A549 (cell line): ENCODE data around the gene GPR171. TPM values are rescaled to one million over a fixed set of nuclear protein-coding genes. Genes with fewer than 3 reads are reported as not detected.

ENCODE experiments used
- ATAC-seq, 2 experiments: fragments of 200-7000 bp in 1 of 2; fragments of >200 bp in 1 of 2; cut with Nextera tagmentation in 1 of 2; cut with Tn5 transposase in 1 of 2; 3 replicates each; pipeline versions ENCODE4 v1.8.0 to v1.9.1; 2018 to 2020; ENCODE audit warnings: mild to moderate bottlenecking in 1 of 2, moderate library complexity in 1 of 2
- CTCF ChIA-PET: fragments of 300-600 bp; sonication (Branson Sonifier 250); formaldehyde crosslinking; extraction: SDS; loops from one replicate; lab custom pipeline; 2021; ENCODE audit warnings: antibody characterized with exemption, inconsistent platforms; lab: Yijun Ruan, JAX
- POLR2A ChIA-PET: fragments of 350-600 bp; formaldehyde crosslinking; extraction: SDS; loops from one replicate; lab custom pipeline; 2021; ENCODE audit warnings: antibody characterized with exemption, inconsistent platforms; lab: Yijun Ruan, JAX
- DNase-seq, 2 experiments: peaks; one replicate each; pipeline versions ENCODE4 v3.0.0 to v3.0.0-alpha.2; 2011 to 2016; ENCODE audit warnings: low read depth in 1 of 2, low spot score in 1 of 2
- FAIRE-seq: peaks from 2 replicates; lab custom pipeline; 2011; peaks lifted over from hg19 to GRCh38; lab: Jason Lieb, UNC
- H3K27ac ChIP-seq, 2 experiments: fragments of >200 bp; sonication (Bioruptor Twin); formaldehyde crosslinking; 3 replicates each; pipeline ENCODE4 v1.5.1; 2016 to 2017
- H3K4me1 ChIP-seq: fragments of >200 bp; sonication (Bioruptor Twin); formaldehyde crosslinking; 3 replicates; pipeline ENCODE4 v1.6.1; 2016
- H3K4me2 ChIP-seq: fragments of >200 bp; sonication (Bioruptor Twin); formaldehyde crosslinking; 3 replicates; pipeline ENCODE4 v1.6.1; 2016
- H3K4me3 ChIP-seq: fragments of >200 bp; sonication (Bioruptor Twin); formaldehyde crosslinking; 3 replicates; pipeline ENCODE4 v1.5.1; 2016
- H3K9me3 ChIP-seq: fragments of >200 bp; sonication (Bioruptor Twin); formaldehyde crosslinking; 3 replicates; pipeline ENCODE4 v1.6.1; 2016
- ATOH8 ChIP-seq: fragments of 250-450 bp; sonication (Bioruptor Pico); IDR thresholded peaks from 2 replicates; pipeline ENCODE4 v1.5.0; 2020; ENCODE audit warnings: low read depth, mild to moderate bottlenecking, moderate library complexity
- BCL3 ChIP-seq: fragments of >200 bp; sonication (Bioruptor Twin); formaldehyde crosslinking; IDR thresholded peaks from 3 replicates; pipeline ENCODE4 v1.6.1; 2016
- CBX2 ChIP-seq: fragments of 200-600 bp; sonication (generic); IDR thresholded peaks from 2 replicates; pipeline ENCODE4 v1.6.1; 2016; ENCODE audit warnings: low read depth, mild to moderate bottlenecking, borderline replicate concordance
- CBX8 ChIP-seq: fragments of 200-600 bp; sonication (generic); IDR thresholded peaks from 2 replicates; pipeline ENCODE4 v1.6.1; 2016
- CEBPB ChIP-seq, 2 experiments: fragments of >200 bp in 1 of 2; sonication (Bioruptor Twin) in 1 of 2; formaldehyde crosslinking in 1 of 2; IDR thresholded peaks; 2 replicates each; pipeline ENCODE4 v1.6.1; 2012 to 2016
- CHD2 ChIP-seq: fragments of 150-350 bp; IDR thresholded peaks from 2 replicates; pipeline ENCODE4 v1.6.1; 2014; ENCODE audit warnings: low read length; ENCODE audit not compliant: partially characterized antibody
- EHMT2 ChIP-seq: fragments of 200-600 bp; sonication (generic); IDR thresholded peaks from 2 replicates; pipeline ENCODE4 v1.6.1; 2016; ENCODE audit warnings: antibody characterized with exemption, low read depth, mild to moderate bottlenecking, moderate library complexity
- FOSL2 ChIP-seq, 2 experiments: fragments of 450-650 bp in 1 of 2; fragments of >200 bp in 1 of 2; sonication (Bioruptor Twin) in 1 of 2; formaldehyde crosslinking; IDR thresholded peaks; 2 replicates each; pipeline versions ENCODE4 v1.5.0 to v1.6.1; 2016 to 2020; ENCODE audit warnings: mild to moderate bottlenecking in 1 of 2, moderate library complexity in 1 of 2
- FOXS1 ChIP-seq: fragments of 250-450 bp; sonication (Bioruptor Pico); IDR thresholded peaks from 2 replicates; pipeline ENCODE4 v1.5.0; 2020; ENCODE audit warnings: mild to moderate bottlenecking, moderate library complexity
- GATA3 ChIP-seq: IDR thresholded peaks from 2 replicates; pipeline ENCODE4 v1.6.1; 2012; ENCODE audit warnings: borderline replicate concordance
- HDAC2 ChIP-seq: fragments of 200-600 bp; sonication (generic); IDR thresholded peaks from 2 replicates; pipeline ENCODE4 v1.6.1; 2016
- HEYL ChIP-seq: fragments of 250-450 bp; sonication (Bioruptor Pico); IDR thresholded peaks from 2 replicates; pipeline ENCODE4 v1.8.0; 2021; ENCODE audit warnings: mild to moderate bottlenecking, moderate library complexity
- JUN ChIP-seq, 2 experiments: fragments of >200 bp; sonication (Bioruptor Twin); formaldehyde crosslinking; IDR thresholded peaks; 2 replicates in 1 of 2; 3 replicates in 1 of 2; pipeline ENCODE4 v1.6.1; 2016 to 2017
- KDM5A ChIP-seq: fragments of 200-600 bp; sonication (generic); IDR thresholded peaks from 2 replicates; pipeline ENCODE4 v1.6.1; 2016; ENCODE audit warnings: antibody characterized with exemption, mild to moderate bottlenecking
- MAFK ChIP-seq: fragments of 450-650 bp; IDR thresholded peaks from 2 replicates; pipeline ENCODE4 v1.6.1; 2014; ENCODE audit not compliant: partially characterized antibody
- MAZ ChIP-seq: fragments of 150-350 bp; IDR thresholded peaks from 2 replicates; pipeline ENCODE4 v1.6.1; 2014; ENCODE audit warnings: antibody characterized with exemption, low read depth, low read length, borderline replicate concordance
- MYC ChIP-seq: IDR thresholded peaks from 2 replicates; pipeline ENCODE4 v1.6.1; 2012; ENCODE audit warnings: mild to moderate bottlenecking, inconsistent platforms, low read length, improper control_type of control experiment, borderline replicate concordance
- NPAS2 ChIP-seq: fragments of 250-450 bp; sonication (Bioruptor Pico); IDR thresholded peaks from 2 replicates; pipeline ENCODE4 v1.8.0; 2022; ENCODE audit warnings: mild to moderate bottlenecking, moderate library complexity, borderline replicate concordance
- PHF8 ChIP-seq: fragments of 200-600 bp; sonication (generic); IDR thresholded peaks from 2 replicates; pipeline ENCODE4 v1.6.1; 2016; ENCODE audit warnings: low read depth, mild to moderate bottlenecking, antibody characterized with exemption, moderate library complexity, borderline replicate concordance
- POLR2A ChIP-seq: IDR thresholded peaks from 2 replicates; pipeline ENCODE4 v1.6.1; 2012; ENCODE audit warnings: mild to moderate bottlenecking, low read length
- POLR2AphosphoS2 ChIP-seq: conservative IDR thresholded peaks from 2 replicates; pipeline ENCODE4 v1.6.1; 2012; ENCODE audit warnings: low read length, improper control_type of control experiment, inconsistent platforms
- RFX5 ChIP-seq: fragments of 450-650 bp; IDR thresholded peaks from 2 replicates; pipeline ENCODE4 v1.7.1; 2014; ENCODE audit warnings: antibody characterized with exemption, mild to moderate bottlenecking, moderate library complexity
- RNF2 ChIP-seq: fragments of 200-600 bp; sonication (generic); IDR thresholded peaks from 2 replicates; pipeline ENCODE4 v1.6.1; 2016; ENCODE audit warnings: low read depth, mild to moderate bottlenecking, antibody characterized with exemption, moderate library complexity, borderline replicate concordance
- SMC3 ChIP-seq: fragments of >200 bp; sonication (Bioruptor Twin); formaldehyde crosslinking; IDR thresholded peaks from 3 replicates; pipeline ENCODE4 v1.6.1; 2018; ENCODE audit warnings: inconsistent platforms
- ZFP36 ChIP-seq: fragments of 450-650 bp; IDR thresholded peaks from 2 replicates; pipeline ENCODE4 v1.6.1; 2014; ENCODE audit warnings: borderline replicate concordance; ENCODE audit not compliant: partially characterized antibody
- ZNF302 ChIP-seq: fragments of 250-450 bp; sonication (Bioruptor Pico); IDR thresholded peaks from 2 replicates; pipeline ENCODE4 v1.9.0; 2021; ENCODE audit warnings: inconsistent platforms, mild to moderate bottlenecking, moderate library complexity
- ZSCAN20 ChIP-seq: fragments of 250-450 bp; sonication (Bioruptor Pico); IDR thresholded peaks from 2 replicates; pipeline ENCODE4 v1.8.0; 2022; ENCODE audit warnings: mild to moderate bottlenecking, moderate library complexity
- WGBS: methylation state at CpG from one replicate; pipeline ENCODE4 v1.1.6; 2017; ENCODE audit errors: missing lambda C conversion rate; 5-methylcytosine and 5-hydroxymethylcytosine counted together
- polyA plus RNA-seq, 4 experiments: library from polyadenylated mRNA; depleted of rRNA in 3 of 4; stranded (reverse); fragments of >200 nt; fragmentation: RNase III in 1 of 4; extraction: RNeasy Plus Mini Kit Qiagen cat#74134 plus additional on column Dnase treatment in 1 of 4; gene quantifications; 2 replicates in 3 of 4; 3 replicates in 1 of 4; pipeline ENCODE4 v1.2.3, GENCODE V29; 2011 to 2017
- TF ChIP-seq, protein P1 (sequence below): IDR thresholded peaks from 2 replicates; pipeline ENCODE4 v1.6.1; 2012
- TF ChIP-seq, protein P2 (sequence below): fragments of >200 bp; sonication (Bioruptor Twin); formaldehyde crosslinking; IDR thresholded peaks from 3 replicates; pipeline ENCODE4 v1.5.1; 2016

The GPR171 gene
- polyA plus RNA-seq, 2 of the 4 experiments (the other 2 are of a cell fraction): not detected

GRCh38 chr3:151205482-151205881 lies 2.5 kb upstream of the GPR171 start:
- FAIRE-seq: no peak
- Histone ChIP-seq H3K9me3 (no peaks in the 10 kb centered on the region), H3K27ac (no peak overlapping the region), H3K4me3 (no peak overlapping the region), H3K4me1 (no peaks in the 10 kb centered on the region; the same call in 2 of the 3 replicates), H3K4me2 (no peak overlapping the region)
- POLR2A ChIA-PET: no interaction called here
- WGBS: 90% methylated on average over 6 of the region's 6 CpGs
- no peak for DNase-seq
- no peak for ATAC-seq
- CTCF ChIA-PET: interaction anchor here (0.7 kb wide), 1 partner anchor 23 kb away, joined by 3 read pairs; no protein-coding TSS in a partner anchor
- TF ChIP-seq NPAS2 (CRISPR knock-in tag) (no peak), MAFK (no peak), EHMT2 (no peak), MYC (no peak), HDAC2 (no peak), RFX5 (no peak), POLR2A (no peak)

- Histone ChIP-seq H3K9me3 (no peaks in the 10 kb centered on the region), H3K4me1 (no peaks in the 10 kb centered on the region), H3K4me2 (no peak overlapping the region), H3K4me3 (no peak overlapping the region), H3K27ac (no peak overlapping the region)
- TF ChIP-seq, protein P1, sequence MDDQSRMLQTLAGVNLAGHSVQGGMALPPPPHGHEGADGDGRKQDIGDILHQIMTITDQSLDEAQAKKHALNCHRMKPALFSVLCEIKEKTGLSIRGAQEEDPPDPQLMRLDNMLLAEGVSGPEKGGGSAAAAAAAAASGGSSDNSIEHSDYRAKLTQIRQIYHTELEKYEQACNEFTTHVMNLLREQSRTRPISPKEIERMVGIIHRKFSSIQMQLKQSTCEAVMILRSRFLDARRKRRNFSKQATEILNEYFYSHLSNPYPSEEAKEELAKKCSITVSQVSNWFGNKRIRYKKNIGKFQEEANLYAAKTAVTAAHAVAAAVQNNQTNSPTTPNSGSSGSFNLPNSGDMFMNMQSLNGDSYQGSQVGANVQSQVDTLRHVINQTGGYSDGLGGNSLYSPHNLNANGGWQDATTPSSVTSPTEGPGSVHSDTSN: no peak
- TF ChIP-seq RNF2: no peak
- no peak for TF ChIP-seq HEYL (CRISPR knock-in tag)
- no peak for TF ChIP-seq GATA3
- no peak for TF ChIP-seq ZSCAN20 (CRISPR knock-in tag)
- no peak for TF ChIP-seq KDM5A
- TF ChIP-seq CBX2: no peak
- no peak for TF ChIP-seq JUN (IDR thresholded peaks at IDR 0.05)
- no peak for TF ChIP-seq MYC
- TF ChIP-seq BCL3: no peak
- TF ChIP-seq MAZ: no peak
- CTCF ChIA-PET: no interaction called here
- FAIRE-seq (no peak), ATAC-seq (no peak), DNase-seq (no peak)
- WGBS: 73% methylated on average over 3 of the region's 3 CpGs
- POLR2A ChIA-PET: no interaction called here
Observed at GRCh38 chr3:151204530-151205402, 1.8 kb upstream of the GPR171 start.

DNA sequence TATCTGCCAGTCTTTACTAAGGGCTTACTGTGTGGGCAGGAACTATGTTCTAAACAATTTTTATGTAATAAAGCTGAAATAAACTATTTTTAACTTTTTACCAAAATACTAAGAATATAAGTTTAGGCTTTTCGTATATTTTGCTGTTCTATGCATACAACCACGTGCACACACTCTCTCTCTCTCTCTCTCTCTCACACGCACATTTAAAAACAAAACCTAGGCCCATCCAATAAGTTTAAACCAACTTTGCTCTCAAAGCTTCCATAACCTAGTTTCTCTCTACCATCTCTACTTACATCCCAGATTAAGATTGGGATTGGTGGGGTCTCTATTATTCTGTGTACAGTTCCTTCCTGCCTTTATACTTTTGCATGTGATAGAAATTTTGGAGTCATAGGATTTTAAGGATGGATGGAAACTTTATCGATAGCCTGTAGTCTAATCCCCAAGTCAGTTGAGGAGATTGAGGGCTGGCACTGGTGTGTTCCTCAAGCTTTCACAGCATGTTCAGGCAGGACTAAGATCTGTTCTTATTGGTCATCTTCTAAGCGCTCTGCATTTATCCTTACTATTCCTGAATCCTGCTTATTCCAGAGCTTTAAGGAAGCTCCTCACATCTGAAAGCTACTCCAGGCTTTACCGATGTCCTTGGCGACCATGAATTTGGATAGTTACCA lies 1.8 kb downstream of the GPR171 start:
- 86% methylated on average over 7 of the region's 7 CpGs for WGBS
- DNase-seq (no peak), ATAC-seq (no peak), FAIRE-seq (no peak)
- CTCF ChIA-PET: interaction anchor here (0.6 to 3.2 kb wide), 9 partner anchors 8 to 1054 kb away, joined by 3 to 12 read pairs (median 4); no protein-coding TSS in a partner anchor
- Histone ChIP-seq H3K27ac (no peak overlapping the region), H3K9me3 (no peaks in the 10 kb centered on the region), H3K4me3 (no peak overlapping the region), H3K4me1 (peaks cover 18% of the 10 kb centered on the region; the same call in 2 of the 3 replicates), H3K4me2 (no peak overlapping the region)
- TF ChIP-seq CHD2 (no peak), ATOH8 (CRISPR knock-in tag) (no peak), FOSL2 (IDR thresholded peaks at IDR 0.05) (no peak), FOSL2 (CRISPR knock-in tag; IDR thresholded peaks at IDR 0.05) (no peak), ZFP36 (no peak), SMC3 (no peak), CEBPB (IDR thresholded peaks at IDR 0.05) (no peak), POLR2AphosphoS2 (no peak), HDAC2 (no peak), CBX8 (no peak), PHF8 (no peak), ZNF302 (CRISPR knock-in tag) (no peak), FOXS1 (CRISPR knock-in tag) (no peak), KDM5A (no peak), JUN (IDR thresholded peaks at IDR 0.05) (no peak)
- TF ChIP-seq, protein P2, sequence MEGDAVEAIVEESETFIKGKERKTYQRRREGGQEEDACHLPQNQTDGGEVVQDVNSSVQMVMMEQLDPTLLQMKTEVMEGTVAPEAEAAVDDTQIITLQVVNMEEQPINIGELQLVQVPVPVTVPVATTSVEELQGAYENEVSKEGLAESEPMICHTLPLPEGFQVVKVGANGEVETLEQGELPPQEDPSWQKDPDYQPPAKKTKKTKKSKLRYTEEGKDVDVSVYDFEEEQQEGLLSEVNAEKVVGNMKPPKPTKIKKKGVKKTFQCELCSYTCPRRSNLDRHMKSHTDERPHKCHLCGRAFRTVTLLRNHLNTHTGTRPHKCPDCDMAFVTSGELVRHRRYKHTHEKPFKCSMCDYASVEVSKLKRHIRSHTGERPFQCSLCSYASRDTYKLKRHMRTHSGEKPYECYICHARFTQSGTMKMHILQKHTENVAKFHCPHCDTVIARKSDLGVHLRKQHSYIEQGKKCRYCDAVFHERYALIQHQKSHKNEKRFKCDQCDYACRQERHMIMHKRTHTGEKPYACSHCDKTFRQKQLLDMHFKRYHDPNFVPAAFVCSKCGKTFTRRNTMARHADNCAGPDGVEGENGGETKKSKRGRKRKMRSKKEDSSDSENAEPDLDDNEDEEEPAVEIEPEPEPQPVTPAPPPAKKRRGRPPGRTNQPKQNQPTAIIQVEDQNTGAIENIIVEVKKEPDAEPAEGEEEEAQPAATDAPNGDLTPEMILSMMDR: no peak
- POLR2A ChIA-PET: no interaction called here
